WTC11 (cell line): ENCODE measurements around the gene LARP1. TPM values are rescaled to one million over a fixed set of nuclear protein-coding genes. Genes with fewer than 3 reads are reported as not detected.

Experiments used
- ATAC-seq: fragments of 200-7000 bp; cut with Tn5 transposase; 2 replicates; pipeline ENCODE4 v1.10.0; 2021; ENCODE audit warnings: mild to moderate bottlenecking, moderate library complexity
- CTCF ChIA-PET: fragments of 300-600 bp; sonication (Branson Sonifier 250); formaldehyde crosslinking; loops from one replicate; lab custom pipeline; 2021; ENCODE audit warnings: antibody characterized with exemption; lab: Charles Lee
- POLR2A ChIA-PET: fragments of 350-600 bp; sonication (Branson Sonifier 250); formaldehyde crosslinking; loops from one replicate; lab custom pipeline; 2021; ENCODE audit warnings: antibody characterized with exemption; lab: Charles Lee
- DNase-seq: peaks from one replicate; pipeline ENCODE4 v3.0.0; 2021; ENCODE audit warnings: low spot score
- H3K27ac Mint-ChIP-seq: 2 replicates; pipeline ENCODE4 v1.8.0; 2021; ENCODE audit warnings: mixed read lengths
- H3K27me3 Mint-ChIP-seq: 2 replicates; pipeline ENCODE4 v1.8.0; 2021; ENCODE audit warnings: low read depth, mild to moderate bottlenecking, moderate library complexity, mixed read lengths
- H3K36me3 Mint-ChIP-seq: 2 replicates; pipeline ENCODE4 v1.8.0; 2021; ENCODE audit warnings: mixed read lengths
- H3K4me1 Mint-ChIP-seq: 2 replicates; pipeline ENCODE4 v1.8.0; 2022; ENCODE audit warnings: mixed read lengths
- H3K4me3 Mint-ChIP-seq: 2 replicates; pipeline ENCODE4 v1.8.0; 2021; ENCODE audit warnings: mild to moderate bottlenecking, moderate library complexity, mixed read lengths
- H3K9me3 Mint-ChIP-seq: 2 replicates; pipeline ENCODE4 v1.8.0; 2021; ENCODE audit warnings: mixed read lengths
- AR ChIP-seq: fragments of 250-450 bp; sonication (Bioruptor Pico); IDR thresholded peaks from 2 replicates; pipeline ENCODE4 v1.9.0; 2021; ENCODE audit warnings: mild to moderate bottlenecking
- ATF6 ChIP-seq: sonication (generic); formaldehyde crosslinking; IDR thresholded peaks from 2 replicates; pipeline ENCODE4 v1.8.1; 2023; ENCODE audit warnings: mild to moderate bottlenecking, missing genetic modification reagents
- EMX1 ChIP-seq: fragments of 250-450 bp; sonication (Bioruptor Pico); IDR thresholded peaks from 2 replicates; pipeline ENCODE4 v1.8.0; 2021; ENCODE audit warnings: mild to moderate bottlenecking
- FOXK1 ChIP-seq: sonication (generic); formaldehyde crosslinking; IDR thresholded peaks from 2 replicates; pipeline ENCODE4 v1.8.0; 2022; ENCODE audit warnings: mild to moderate bottlenecking, moderate library complexity, missing genetic modification reagents
- FOXP4 ChIP-seq: sonication (generic); formaldehyde crosslinking; IDR thresholded peaks from 2 replicates; pipeline ENCODE4 v1.8.0; 2022; ENCODE audit warnings: mild to moderate bottlenecking, missing genetic modification reagents
- GABPB1 ChIP-seq: sonication (generic); formaldehyde crosslinking; IDR thresholded peaks from 2 replicates; pipeline ENCODE4 v1.8.1; 2023; ENCODE audit warnings: mild to moderate bottlenecking, missing genetic modification reagents
- NFE2L1 ChIP-seq: sonication (generic); formaldehyde crosslinking; IDR thresholded peaks from 2 replicates; pipeline ENCODE4 v1.8.1; 2023; ENCODE audit warnings: missing genetic modification reagents
- SMAD3 ChIP-seq: sonication (generic); formaldehyde crosslinking; IDR thresholded peaks from 2 replicates; pipeline ENCODE4 v1.8.0; 2022; ENCODE audit warnings: missing genetic modification reagents, mild to moderate bottlenecking, borderline replicate concordance
- SP1 ChIP-seq: sonication (generic); formaldehyde crosslinking; conservative IDR thresholded peaks from 2 replicates; pipeline ENCODE4 v1.8.1; 2022; ENCODE audit warnings: missing genetic modification reagents
- STAT6 ChIP-seq: sonication (generic); formaldehyde crosslinking; conservative IDR thresholded peaks from 2 replicates; pipeline ENCODE4 v1.8.1; 2023; ENCODE audit warnings: mild to moderate bottlenecking, low read depth, missing genetic modification reagents, moderate library complexity
- USF1 ChIP-seq: sonication (generic); formaldehyde crosslinking; IDR thresholded peaks from 2 replicates; pipeline ENCODE4 v1.8.0; 2022; ENCODE audit warnings: mild to moderate bottlenecking, missing genetic modification reagents
- ZBTB43 ChIP-seq: sonication (generic); formaldehyde crosslinking; IDR thresholded peaks from 2 replicates; pipeline ENCODE4 v1.8.1; 2023; ENCODE audit warnings: mild to moderate bottlenecking, missing genetic modification reagents
- ZMAT4 ChIP-seq: fragments of 250-450 bp; sonication (Bioruptor Pico); IDR thresholded peaks from 2 replicates; pipeline ENCODE4 v1.9.0; 2021; ENCODE audit warnings: mild to moderate bottlenecking
- ZNF423 ChIP-seq: fragments of 250-450 bp; sonication (Bioruptor Pico); IDR thresholded peaks from 2 replicates; pipeline ENCODE4 v2.1.2; 2022; ENCODE audit warnings: mild to moderate bottlenecking, moderate library complexity
- total RNA-seq: library from RNA; stranded (reverse); gene quantifications from 3 replicates; pipeline ENCODE4 v1.2.3, GENCODE V29; 2021

Gene LARP1
- total RNA-seq, 1 experiment from 2014 or later = 406 TPM

GRCh38 chr5:154794525-154795234, 39.5 kb downstream of the LARP1 start:
- DNase-seq (no peak), ATAC-seq (no peak)
- Mint-ChIP-seq H3K4me1 (no peaks in the 10 kb centered on the region), H3K27ac (peak overlapping the region; percentile 10; the same call in 1 of the 2 replicates), H3K4me3 (no peak overlapping the region), H3K36me3 (peaks cover 86% of the 10 kb centered on the region), H3K27me3 (no peaks in the 10 kb centered on the region), H3K9me3 (no peaks in the 10 kb centered on the region)
- TF ChIP-seq AR (CRISPR knock-in tag) (no peak), GABPB1 (CRISPR knock-in tag) (no peak), ZNF423 (CRISPR knock-in tag) (no peak), SP1 (no peak)
- ChIA-PET POLR2A (no interaction called here), CTCF (no interaction called here)

- Mint-ChIP-seq H3K4me1 (no peaks in the 10 kb centered on the region), H3K9me3 (no peaks in the 10 kb centered on the region), H3K36me3 (peaks cover 86% of the 10 kb centered on the region), H3K27ac (no peak overlapping the region), H3K4me3 (no peak overlapping the region), H3K27me3 (no peaks in the 10 kb centered on the region)
- DNase-seq (no peak), ATAC-seq (no peak)
- CTCF ChIA-PET = interaction anchor here (0.6 kb wide), 1 partner anchor 98 kb away, joined by 3 read pairs; no protein-coding TSS in a partner anchor
- TF ChIP-seq FOXK1 (CRISPR knock-in tag) (no peak), EMX1 (CRISPR knock-in tag) (no peak), SMAD3 (no peak), USF1 (CRISPR knock-in tag) (no peak), STAT6 (no peak), ZMAT4 (CRISPR knock-in tag) (no peak), ATF6 (no peak), FOXP4 (CRISPR knock-in tag) (no peak), NFE2L1 (no peak), ZBTB43 (no peak)
- POLR2A ChIA-PET = no interaction called here
Measured at GRCh38 chr5:154795235-154795596, 40.0 kb downstream of the LARP1 start.
